NCI-H1694 (cell line): ENCODE results near the gene RIMBP2.
"Not testable (repeated sequence)": the region's sequence is repeated elsewhere in the genome, so short reads cannot be mapped to it uniquely, and the experiment has no call there.

Experiments used
- DNase-seq: peaks from one replicate; lab custom pipeline; 2025; lab: John Stamatoyannopoulos, UW

Gene RIMBP2

DNA sequence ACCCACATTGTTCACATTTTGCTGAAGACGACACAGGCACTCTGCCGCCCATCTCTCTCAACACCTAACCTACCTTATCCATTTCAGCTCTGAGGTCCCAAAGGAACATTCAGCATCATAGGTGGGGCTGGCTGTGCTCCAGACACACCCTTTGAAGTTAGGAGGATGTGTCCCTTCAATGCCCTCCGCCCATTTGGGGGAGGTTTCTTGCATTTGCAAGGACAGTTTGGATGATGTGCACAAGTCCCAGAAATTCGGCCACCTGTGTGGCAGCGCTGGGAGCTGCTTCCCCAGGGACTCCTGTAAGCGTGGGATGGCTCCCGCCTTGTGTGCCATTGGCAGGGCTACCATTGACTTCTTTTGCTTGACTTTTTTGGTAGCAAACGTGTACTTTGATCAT, 113.8 kb downstream of the RIMBP2 start:
- DNase-seq: no peak

DNA sequence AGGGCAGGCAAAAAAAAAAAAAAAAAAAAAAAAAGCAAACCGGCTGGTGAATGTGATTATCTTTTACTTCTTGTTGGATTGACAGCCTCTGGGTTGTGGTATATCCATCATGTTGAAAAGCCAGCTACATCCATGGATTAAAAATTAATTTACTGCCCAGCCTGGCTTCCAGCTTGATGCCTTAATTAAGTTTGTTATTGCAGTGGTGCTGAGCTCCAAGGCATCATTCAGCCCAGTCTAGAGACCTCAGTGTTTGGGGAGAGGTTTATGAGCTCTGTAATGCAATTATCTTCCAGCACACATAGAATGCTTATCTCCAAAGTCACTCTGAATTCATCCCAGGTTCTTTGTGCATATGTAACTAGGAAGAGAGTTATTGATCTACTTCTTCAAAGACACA, 114.8 kb downstream of the RIMBP2 start:
- no peak for DNase-seq

DNA sequence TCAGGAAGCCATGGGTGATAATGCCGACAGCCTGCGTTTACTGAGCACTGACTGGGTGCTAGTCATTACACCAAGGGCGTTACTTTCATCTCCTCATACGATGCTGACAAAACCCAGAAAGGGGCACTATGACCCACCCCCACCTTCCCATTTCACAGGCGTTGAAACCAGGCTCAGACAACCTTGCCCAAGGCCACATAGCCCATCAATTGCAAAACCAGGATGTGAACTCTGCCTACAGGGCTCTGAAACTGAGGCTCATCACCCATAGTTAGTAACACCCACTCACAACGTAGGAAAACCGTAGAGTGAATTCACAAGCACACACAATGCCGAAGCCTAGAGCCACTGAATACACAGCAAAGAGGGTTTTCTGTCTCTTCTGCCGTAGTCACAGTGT, 119.9 kb downstream of the RIMBP2 start:
- DNase-seq: no peak

DNA sequence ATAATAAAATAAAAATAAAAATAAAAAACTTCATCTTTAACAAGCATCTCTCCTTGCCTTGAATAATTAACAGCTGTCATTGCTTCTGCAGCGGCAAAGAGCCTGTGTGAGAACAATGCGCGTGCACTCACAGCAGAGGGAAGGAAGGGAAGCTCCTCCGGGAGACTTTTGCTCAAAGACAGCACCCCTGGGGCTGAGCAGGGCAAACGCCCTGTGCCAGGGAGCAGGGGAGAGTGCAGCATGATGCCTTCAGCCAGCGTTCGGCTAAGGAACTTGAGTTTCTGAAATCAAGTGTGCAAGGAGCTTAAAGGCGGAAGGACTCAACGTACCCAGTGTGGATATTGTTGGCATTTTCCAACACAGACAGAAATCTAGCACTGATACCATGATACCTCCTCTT, 120.5 kb downstream of the RIMBP2 start:
- DNase-seq: no peak

DNA sequence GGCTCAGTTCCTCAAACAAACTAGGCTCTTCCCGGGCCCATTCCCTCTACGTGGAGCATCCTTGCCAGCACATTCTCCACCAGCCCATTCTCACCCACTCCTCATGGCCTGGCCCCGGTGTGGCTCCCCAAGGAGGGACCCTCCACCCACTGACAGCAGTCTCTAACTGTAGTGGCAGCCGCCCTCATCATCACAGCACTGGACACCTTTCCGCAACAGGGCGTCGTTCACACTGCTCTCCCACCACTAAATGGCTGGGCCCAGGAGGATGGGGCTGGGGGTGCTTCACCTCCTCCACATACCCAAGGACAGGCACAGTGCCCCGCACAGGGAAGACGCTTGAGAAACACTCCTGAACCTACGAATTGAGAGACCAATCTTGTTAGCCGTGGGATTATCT, 123.0 kb downstream of the RIMBP2 start:
- no peak for DNase-seq

DNA sequence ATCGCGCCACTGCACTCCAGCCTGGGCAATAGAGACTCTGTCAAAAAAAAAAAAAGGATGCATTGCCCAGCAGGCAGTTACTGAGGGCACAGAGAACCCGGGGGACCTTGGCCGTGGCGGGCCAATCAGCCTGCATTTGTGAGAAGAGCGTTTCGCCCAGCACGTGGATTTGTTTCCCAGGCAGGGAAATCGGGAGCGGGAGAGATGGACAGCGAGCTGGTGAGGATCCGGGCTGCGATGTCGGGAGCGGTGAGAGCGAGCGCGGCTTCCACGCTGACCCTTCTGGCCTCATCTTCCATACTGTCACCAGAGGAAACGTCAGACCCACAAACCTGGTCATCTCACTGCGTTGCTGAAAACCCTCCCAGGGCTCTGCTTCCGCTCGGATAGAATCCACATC, 123.5 kb downstream of the RIMBP2 start:
- no peak for DNase-seq

DNA sequence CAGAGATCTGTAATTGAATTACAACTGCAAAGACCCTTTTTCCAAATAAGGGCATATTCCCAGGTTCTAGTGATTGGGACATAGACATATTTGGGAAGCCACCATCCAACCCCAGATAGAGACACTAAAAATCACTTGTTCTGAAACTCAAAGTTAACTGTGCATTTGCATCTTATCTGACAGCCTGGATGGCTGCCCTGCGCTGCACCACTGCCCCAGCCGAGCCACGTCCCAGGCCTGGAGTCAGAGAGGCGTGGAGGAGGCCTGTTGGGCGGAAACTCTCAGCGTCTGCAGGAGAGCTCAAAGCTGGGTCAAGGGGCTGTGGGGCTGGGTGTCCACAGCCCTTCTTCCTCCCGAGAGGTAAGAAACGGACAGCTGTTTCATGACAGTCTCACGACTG, 124.4 kb downstream of the RIMBP2 start:
- no peak for DNase-seq

DNA sequence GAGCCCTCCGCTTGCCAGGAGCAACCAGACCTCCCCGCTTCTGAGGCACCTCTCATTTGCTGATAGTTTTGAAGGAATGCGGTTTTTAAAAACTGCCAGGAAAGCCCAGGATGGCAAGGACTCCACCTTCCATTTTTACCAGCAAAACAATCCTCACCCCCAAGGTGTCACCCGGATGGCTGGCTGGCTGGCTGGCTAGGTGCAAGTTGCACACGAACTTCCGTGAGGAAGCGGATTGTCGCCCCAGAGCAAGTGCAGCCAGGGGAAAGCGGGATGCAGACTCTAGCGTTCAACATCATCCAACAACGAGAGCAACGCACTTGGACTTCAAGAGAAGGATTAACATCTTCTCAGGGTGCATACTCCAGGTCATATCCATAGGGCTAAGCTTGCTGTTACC, 125.4 kb downstream of the RIMBP2 start:
- no peak for DNase-seq

DNA sequence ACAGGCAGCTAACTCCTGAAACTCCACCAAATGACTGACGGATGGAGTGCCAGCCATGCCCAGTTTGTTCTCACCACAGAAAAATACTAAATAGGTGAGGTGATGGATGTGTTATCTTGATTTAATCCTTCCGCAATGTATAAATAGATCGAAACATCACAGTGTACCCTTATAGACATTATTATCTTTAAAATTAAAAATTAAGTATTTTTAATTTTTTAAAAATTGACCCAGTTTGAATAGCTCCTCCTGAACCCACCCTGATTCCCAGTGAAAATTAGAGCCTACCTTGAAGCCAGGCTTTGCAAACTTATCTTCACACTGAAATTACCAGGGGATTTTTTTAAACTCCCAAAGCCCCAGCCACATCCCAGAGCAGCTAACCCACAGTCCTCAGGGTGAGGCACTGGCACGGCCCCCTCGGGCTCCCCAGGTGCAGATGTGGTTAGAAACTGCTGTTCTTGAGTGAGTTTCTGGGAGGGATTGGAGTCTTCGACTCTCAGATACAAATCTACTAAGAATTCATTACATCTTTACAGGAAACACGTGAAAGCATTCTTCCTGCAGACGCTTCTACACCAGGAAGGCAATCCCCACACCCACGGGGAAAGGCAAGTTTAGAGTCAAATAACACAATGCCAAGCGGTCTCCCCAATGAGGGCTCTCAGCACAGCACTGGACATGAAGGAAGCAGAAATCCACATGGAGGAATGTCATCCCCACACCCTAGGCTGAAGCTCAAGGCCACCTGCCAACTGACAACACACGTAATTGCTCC, 126.4 kb downstream of the RIMBP2 start:
- DNase-seq: no peak

DNA sequence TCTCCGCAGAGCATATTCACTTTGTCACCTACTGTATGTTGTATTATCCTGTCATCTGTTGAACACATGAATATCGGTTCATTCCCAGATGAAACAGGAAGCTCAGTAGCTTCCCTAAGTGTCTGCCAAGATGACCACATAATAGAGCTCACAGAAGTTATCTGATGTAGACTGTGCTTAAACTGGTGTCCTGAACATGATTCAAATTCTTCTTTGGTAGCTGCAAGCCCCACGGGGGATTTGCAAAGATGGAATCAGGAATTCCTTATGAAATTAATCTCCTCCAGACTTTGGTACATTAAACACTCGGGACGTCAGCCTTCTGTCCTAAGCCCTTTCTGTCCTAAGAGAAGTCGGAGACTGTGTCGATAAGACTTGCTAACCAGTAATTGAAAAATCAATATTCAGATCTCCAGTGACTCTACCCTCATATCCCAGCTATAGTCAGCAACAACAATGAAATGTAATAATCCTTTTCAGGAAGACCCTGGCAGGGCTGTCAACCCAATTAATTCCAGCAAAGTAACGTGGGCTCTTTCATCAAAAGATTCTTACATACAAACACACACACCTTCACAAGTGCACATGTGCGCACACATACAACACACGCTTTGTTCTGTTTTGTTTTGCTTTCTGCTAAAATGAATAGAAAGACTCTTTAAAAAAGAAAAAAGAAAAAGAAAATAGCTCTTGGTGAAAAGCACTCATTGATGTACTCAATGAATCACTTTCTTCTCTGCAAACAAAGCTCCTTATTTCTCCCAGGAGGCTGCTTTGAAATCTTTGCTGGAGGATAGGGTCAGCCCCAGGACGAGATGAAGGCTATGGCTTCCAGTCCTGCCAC, 127.2 kb downstream of the RIMBP2 start:
- no peak for DNase-seq

DNA sequence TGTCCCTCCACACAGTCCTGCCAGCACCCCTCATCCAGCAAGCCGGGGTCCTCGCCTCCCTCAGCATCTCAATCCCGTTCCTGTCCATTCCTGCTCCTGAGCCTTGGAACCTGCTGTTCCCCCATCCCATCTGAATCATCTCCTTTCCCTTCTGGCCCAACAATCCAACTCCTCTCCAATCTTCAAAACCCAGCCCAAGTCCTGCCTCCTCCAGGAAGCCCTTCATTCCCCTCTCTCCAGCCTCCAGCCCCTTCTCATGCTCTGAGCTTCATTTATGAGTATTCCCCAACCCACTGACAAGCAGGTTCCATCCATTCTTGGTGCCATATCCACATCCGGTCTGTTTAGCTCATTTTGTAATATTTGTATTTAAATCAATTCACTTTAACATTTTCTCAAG, 128.1 kb downstream of the RIMBP2 start:
- no peak for DNase-seq

DNA sequence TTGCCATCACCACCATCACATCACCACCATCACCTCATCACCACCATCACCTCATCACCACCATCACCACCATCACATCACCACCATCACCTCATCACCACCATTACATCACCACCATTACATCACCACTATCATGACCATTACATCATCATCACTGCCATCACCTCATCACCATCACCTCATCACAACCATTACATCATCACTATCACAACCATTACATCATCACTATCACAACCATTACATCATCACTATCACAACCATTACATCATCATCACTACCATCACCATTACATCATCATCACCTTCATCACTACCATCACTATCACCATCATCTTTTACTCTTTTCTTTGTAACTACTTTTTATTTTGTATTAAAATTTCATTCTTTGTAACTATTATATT, 131.6 kb downstream of the RIMBP2 start:
- not testable (repeated sequence) for DNase-seq

DNA sequence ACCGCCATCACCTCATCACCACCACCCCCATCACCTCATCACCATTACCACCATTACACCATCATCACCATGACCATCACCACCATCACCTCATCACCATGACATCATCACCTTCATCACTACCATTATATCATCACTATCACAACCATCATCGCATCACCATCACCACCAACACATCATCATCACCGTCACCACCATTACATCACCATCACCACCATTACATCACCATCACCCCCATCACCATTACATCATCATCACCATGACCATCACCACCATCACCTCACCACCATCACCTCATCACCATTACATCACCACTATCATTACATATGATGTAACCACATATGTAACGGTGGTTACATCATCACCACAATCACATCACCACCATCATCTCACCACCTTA, 132.3 kb downstream of the RIMBP2 start:
- DNase-seq: no peak

DNA sequence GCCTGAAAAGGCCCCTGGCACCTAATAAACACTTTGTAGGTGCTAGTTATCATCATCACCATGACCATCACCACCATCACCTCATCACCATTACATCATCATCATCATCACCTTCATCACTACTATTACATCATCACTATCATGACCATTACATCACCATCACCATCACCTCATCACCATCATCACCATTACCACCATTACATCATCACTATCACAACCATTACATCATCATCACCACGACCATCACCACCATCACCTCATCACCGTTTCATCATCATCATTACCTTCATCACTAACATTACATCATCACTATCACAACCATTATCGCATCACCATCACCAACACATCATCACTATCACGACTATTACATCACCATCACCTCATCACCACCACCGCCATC, 132.8 kb downstream of the RIMBP2 start:
- DNase-seq: no peak

DNA sequence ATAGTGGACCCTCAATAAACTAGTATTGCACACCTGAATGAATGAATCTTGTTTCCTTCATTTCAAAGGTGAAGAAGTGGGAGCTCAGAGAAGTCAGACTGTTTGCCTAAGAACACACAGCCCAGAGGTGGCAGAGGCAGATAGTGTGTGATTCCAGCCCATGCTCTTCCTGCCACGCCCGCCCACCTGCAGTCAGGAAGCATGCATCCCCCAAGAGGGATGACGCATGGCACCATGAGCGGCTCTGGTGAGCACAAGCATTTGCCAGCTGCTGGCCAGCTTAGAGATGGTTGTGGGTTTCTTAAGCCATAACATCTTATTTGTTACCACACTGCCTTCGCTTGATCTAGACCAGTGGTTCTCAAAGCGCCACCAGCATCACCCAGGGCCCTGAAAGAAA, 133.8 kb downstream of the RIMBP2 start:
- DNase-seq: no peak

DNA sequence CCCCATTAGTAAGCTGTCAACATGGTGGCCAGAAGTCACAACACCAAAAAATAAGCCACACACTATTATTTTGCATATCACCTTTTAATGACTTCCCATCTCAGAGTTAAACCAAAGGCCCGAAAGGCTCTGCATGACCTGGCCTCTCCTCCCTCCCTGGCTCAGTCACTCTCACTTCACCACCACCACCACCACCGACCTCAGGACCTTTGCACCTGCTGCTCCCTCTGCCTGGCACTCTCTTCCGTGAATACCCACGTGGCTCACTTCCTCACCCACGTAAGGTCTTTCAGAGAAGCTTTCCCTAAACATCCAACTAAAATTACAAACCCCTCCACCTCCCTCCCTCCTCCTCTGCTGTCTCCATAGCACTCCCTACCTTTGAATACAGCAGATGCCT, 134.3 kb downstream of the RIMBP2 start:
- DNase-seq: no peak

DNA sequence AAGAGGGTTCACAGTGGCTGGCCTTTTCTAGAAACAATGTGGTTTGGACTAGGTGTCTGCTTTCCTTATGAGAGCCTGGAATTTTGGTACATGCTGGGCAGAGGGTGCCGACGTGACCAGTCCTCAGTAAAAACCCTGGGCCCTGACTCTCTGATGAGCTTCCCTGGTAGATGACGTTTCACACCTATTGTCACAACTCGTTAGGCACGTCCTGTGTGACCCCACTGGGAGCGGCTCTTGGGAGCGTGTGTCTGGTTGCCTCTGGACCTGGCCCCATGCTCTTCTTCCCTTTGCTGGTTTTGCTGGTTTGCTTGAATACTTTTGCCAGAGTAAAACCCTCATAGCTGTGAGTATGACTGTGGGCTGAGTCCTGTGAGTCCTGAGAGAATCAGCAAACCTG, 136.9 kb downstream of the RIMBP2 start:
- DNase-seq: no peak

DNA sequence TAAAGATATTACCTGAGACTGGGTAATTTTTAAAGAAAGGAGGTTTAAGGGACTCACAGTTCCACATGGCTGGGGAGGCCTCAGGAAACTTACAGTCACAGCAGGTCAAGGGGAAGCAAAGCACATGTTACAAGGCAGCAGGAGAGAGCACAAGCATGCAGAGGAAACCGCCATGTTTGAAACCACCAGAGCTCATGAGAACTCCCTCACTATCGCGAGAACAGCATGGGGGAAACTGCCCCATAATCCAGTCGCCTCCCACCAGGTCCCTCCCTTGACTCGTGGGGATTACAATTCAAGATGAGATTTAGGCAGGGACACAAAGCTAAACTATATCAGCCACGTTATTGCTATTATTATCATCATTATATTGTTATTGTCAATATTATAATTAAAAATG, 138.7 kb downstream of the RIMBP2 start:
- DNase-seq: no peak

DNA sequence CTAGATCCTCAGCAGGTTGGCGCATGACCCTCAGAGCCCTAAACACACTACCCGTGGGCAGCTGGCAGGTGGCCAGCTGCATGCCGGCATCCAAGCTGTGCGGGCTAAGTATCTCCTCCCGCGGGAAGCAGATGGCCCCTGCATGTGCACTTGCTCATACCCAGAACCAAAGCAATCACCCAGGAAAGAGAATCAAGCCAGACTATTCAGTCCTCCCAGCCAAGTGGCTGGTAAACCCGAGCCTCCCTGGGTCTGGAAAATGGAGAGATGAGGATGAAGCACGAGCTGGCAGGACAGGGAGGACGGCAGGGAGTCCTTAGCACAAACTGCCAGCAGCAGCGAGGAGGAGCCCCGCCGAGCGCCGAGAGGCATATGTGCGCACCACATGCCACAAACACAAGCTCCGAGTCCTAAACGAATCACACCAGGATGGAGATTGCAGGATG, 139.7 kb downstream of the RIMBP2 start:
- peak; percentile 70 for DNase-seq

DNA sequence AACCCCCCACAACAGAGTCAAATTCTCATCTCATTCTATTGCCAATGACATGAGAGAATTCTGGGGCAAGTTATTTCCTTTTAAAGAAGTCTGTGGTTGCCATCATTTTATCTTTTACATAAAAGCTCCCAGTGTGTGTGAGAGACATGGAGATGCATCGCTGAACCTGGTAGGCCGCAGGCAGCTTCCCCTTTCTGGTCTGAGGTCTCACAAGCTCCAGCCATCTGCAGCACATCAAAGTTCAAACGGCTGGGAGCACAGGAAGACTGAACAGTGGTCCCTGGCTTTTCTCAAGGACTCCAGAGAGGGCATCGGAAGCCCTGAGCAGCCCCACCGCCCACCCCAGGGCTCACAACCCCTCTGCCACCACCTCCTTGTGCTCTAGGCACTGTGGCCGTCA, 141.7 kb downstream of the RIMBP2 start:
- DNase-seq: no peak

DNA sequence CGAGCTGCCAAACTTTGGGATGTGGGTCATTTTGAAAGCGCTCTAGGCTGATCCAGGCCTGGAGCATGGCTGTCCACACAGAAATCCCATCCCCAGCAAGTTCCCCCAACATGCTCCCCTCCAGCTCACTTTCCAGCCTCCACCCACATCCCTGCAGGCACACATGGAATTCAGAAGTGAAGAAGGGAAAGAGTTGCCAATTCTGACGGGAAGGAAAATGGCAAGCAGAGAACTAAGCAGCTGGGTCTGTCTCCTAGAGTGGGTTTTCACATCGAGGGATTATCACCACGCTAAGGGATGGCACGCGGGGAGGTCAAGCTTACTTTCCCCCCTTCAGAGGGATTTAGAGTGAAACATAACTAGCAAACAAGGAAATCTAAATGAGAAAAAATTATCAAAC, 142.3 kb downstream of the RIMBP2 start:
- DNase-seq: no peak

DNA sequence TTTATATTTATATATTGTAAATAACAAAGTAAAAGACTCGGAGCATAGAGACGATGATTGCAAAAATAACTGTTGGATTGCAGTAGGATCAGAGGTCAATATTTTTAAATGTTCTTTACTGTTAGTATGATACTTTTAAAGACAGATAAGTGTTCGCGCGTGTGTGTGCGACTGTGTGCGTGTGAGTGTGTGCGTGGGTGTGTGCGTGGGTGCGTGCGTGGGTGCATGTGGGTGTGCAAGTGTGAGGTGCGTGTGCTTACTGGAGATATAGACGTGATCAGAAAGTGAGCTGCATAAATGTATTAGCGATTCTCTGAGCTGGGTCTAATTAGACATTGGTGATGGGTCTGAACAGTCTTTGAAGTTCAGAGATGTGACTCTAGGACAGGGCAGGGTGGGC, 142.9 kb downstream of the RIMBP2 start:
- DNase-seq: no peak

DNA sequence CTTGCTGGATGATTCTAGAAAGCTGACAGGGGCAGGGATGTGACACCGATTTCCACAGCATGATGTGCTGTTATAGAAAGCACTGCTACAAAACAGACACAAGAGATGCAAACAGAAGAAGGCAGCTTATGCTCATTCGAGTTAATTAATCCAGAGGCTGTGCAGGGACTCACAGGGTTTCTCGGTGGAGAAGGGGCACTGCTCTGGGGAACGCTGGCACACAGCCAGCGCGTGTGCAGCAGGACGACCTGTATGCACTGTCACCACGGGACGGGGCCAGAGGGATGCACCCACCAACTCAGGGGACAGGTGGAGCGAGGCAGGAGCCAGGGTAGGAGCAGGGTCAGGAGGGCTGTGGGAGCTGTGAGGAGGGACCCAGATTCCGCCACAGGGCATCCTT, 143.5 kb downstream of the RIMBP2 start:
- DNase-seq: no peak

DNA sequence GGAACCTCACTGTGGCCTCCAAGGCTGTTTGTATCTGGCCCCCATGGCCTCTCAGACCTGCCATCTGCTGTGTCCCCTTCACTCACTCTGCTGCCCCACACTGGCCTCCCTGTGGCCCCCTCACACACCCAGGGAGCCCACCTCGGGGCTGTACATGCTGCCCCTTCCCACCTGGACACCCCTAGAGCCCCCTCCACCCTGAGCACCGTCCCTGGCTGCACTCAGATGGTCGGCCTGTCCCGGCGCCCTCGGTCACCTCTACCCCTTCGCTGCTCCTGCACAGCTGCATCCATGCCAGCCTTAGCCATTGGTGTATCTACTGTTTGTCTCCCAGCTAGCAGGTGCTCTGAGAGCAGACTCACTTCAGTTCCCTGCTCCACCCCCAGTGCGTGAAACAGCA, 144.4 kb downstream of the RIMBP2 start:
- DNase-seq: no peak
